NCI-H82 (cell line): ENCODE results near the gene SLC1A3.

Experiments
- DNase-seq: peaks from one replicate; lab custom pipeline; 2025; lab: John Stamatoyannopoulos, UW

SLC1A3 gene

DNA sequence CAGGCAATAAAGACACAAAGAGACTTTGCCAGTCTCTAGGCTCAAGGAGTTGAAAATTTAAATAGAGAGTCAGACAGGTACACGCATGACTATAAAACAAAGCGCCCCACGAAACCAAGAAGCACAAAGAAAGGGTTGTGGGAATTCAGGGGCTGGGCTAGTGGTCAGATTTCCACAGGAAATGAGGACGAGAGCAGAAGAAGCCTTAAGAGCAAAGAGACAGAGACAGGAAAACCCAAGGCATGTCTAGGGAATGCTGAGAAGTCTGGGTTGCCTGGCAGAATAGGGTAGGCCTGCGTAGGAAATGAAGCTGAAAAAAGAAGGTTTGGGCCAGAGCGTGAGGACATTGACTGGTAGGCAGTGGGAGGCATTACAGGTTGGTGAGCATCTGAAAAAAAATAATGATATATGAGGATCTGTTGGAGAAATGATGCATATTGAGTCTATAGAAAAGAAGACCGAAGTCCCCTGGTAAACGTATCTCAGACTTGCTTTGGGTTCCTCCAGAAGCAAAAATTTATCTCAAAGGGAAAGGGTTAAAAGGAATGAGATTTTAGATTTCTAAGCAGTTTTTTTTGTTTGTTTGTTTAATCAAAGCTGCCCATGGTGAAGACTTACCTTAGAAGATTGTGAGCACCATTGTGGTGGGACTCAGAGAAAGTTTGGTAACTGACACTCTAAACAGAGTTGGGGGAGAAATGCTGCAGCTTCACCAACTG, 51.8 kb downstream of the SLC1A3 start:
- no peak for DNase-seq

DNA sequence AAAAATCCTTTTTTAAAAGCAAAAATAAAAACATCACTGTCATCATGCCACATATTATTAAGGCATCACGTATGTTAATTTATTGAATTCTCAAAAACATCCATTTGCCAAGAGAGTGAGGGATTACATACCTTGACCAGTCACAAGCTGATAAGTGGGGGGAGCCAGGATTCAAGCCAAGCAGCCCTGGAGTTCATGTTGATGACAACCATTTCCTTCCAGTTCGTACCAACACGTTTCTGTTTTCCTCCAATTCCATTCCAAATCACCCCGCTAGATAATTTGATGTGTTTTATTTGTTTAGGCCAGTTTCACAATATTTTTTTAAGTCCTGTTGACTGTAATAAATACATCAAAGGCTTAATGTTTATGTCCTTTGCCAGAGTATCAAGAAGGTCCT, 53.0 kb downstream of the SLC1A3 start:
- DNase-seq = no peak

DNA sequence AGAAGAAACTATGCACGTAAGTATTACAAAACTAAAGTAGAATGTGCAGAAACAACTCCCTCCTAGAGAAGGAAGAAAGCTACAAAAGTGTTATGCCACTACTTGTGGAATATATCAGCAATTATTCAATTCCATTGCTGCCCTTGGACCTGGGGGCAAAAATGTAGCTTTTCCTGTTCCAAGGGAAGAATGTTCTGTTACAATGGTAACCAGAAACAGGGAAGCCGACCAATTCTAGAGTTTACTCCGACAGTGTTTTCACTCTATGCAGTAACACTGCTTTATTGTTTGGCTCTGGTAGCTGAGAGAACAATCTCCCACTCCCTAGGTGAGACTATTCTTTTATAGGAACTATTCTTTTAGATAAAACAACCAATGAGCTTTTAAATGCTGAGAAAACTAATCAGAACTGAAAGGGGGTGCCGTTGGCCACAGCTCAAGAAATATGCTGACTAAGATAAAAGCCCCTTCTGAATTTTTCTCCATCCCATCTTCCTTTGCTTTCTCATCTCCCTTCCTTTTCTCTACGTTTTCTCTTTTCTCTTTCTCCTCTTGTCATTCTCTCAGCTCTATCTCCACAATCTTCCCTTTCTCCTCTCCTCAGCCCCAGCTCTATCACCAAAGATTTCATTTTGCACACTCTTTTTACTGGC, 54.1 kb downstream of the SLC1A3 start:
- no peak for DNase-seq

DNA sequence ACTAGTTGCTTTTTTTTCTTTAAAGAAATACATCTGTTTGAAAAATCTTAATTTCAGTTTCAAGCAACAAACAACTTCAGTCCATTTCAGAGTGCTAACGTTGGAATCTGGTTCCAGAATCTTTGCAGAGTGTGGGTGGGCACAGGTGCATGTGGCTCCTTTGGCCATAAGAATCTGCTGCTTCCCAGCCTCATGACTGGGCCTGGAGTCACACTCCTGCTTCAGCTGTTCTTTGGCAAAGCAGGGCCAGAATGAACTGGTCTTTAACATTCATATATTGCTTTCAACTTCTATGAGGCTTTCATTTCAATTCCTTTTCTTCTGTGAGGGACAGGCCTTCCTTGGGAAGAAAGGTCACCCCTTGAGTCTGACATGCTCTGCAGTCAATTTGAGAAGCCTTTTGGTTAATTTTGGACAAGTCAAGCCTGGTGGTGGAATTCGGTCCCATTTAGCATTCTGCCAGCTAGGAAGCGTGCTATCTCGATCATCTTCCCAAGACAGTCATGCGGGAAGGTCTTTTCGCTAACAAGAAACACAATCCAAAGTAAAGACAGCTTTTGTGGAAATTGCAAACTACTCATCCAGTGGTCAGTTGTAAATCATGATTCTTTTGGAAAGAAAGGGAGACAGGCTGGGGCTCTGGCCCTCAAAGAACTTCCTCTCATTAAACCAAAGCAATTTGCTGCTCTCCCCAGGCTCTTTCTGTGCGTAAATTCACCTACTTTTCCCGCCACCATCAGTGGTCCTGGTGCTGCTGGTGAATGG, 55.2 kb downstream of the SLC1A3 start:
- no peak for DNase-seq

DNA sequence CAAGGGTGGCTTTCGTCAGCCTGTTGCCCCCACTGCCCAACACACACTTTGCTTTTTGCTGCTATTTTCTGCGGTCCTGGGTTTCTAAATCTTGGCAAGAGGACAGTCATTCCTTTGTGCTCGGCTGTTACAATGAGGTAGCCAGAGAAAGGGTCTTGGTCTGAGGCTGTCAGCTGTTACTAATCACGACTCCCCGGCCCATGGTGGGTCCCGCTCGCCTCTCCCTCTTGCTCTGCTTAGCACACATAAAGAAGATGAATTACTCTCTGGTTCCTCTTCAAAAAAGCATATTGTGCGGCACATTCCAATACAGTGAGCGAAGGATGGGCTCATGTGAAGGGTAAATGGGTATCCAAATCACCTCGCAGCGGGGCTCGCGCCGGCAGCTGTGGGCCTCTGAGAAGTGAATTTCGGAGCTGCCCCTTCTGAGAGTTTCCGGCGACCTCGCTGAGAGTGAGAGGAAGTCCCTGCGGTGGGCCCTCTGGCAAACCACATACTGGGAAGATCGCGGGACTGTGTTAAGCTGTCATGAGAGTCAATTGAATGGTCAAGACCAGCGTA, 56.0 kb downstream of the SLC1A3 start:
- no peak for DNase-seq

DNA sequence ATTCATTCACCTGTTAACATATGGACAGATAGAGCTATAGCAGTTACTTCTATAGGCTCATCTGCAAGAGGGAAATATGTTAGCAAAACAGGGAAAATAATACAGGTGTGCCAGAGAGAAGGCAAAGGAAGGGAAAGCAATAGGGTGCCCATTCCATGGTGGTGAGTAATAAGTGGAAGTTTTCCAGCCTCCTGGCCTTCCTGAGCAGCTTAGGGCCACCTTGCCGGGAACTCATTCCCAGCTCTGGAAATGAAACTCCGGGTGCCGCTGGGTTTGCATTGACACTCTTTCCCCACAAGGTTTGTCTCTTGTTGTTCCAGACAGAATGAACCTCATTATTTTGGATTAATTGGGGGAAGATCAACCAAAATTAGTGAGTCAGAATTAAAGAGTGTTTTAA, 58.4 kb downstream of the SLC1A3 start:
- no peak for DNase-seq

DNA sequence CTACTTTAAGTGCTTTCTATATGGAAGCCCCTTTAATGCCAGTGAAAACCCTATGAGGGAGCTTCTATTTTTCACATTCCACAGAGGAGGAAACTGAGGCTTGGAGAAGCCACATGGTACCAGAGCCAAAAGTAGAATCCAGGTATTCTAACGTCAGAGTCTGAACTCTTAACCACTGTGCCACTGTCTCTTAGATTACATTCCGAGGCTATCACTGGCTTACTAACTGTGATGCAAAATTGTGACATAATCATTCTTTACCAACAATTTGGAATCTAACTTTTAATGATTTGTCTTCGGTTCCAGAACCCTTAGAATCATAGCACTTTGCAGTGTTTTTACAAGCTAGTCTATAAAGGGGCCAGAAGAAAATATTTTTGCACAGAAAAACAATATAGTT, 59.2 kb downstream of the SLC1A3 start:
- no peak for DNase-seq

DNA sequence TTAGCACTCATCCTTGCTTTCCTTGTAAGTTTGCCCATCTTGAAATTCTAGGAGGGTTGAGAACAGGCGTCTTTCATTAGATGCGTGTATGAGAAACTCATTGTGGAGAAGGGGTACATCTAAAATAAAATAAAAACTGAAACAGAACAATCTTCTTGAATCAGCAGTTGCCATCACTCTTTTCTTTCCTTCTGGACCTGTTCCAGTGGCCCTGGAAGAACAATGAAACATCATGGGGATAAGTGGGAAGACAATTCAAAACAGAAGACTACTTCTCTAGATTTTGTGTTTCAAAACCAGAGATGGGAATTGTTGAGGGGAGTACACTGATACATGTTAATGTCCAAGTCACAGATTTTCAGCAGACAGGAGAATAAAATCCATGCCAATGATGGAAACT, 59.9 kb downstream of the SLC1A3 start:
- DNase-seq = no peak

DNA sequence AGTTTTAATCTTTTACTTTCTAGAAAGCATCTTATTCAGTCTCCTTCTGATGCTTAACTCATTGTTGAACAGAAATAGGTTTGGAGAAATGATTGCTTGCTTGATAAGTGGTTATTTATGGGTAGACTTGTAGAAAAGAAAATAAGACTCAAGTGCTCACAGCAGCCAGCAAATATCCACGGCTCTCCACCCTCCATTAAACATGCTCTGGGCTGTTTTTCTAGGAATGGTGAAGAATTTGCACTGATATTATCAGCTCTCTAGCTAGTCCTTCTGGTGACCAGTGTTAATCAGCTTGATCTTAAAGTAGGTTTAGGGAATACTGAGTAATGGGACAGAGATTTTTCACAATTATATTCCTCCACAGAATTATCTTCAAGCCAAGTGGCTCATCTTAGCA, 60.6 kb downstream of the SLC1A3 start:
- DNase-seq = no peak

DNA sequence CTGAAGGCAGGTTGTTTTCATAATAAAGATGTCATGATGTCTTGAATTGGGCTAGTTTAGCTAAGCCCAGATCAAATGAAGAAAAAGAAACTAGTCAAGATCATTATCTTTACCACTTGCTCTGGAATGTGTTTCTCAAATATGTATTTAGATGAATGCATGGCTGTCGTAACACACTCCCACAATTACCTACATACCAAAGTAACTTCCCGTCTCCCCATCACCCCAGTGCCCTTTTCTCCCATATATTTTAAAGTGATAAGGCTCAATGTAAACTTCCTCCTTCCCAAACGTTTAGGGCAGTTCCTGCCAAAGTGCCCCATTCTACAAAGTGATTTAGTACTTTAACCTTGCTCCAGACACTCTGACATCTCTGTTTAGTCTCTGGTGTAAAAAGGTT, 61.4 kb downstream of the SLC1A3 start:
- DNase-seq = no peak

DNA sequence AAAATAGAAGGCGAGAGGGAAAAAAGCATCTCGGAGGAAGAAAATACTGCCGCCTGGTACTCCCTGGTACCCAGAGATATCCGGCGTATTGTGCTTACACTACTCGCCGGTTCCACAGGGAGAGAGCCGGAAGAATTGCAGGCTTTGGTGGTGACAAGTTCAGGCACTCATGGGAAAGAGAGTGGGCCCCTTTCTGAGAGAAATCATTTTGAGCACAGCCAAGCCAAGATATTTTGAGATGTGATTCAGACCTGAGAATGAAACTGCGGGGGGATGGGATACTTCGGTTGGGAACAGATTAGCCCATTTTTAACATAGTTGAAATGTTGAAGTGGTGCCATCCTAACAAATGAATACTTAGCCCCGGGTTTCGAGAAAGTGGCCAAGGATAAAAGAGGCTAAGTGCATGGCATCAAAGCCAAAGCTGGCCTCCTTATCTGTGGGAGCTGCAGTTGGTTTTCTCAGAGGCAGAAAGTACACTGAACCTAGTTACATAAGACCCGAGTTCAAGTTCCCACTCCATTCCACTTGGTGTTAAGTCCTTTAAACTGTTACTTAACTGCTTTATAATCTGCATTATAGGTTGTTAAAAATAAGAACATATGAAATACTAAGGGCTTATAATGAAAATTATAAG, 62.7 kb downstream of the SLC1A3 start:
- DNase-seq = no peak

DNA sequence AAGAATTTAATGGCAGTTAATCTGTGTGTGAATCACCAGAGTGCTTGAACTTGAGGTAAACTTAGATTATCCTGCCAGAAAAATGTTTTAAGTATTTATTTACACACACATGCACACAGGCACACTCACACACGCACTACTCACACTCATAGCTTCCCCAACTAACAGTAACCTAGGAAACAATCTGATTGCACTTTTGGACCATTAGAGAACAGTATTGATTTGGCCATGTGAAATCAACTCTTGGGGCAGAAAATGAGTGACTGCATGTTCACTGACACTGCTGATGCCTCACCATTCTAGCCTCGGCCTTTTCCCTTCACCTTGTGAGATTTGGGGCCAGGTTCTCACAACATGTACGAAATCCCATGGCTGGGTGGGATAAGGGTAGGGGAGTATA, 64.1 kb downstream of the SLC1A3 start:
- no peak for DNase-seq

DNA sequence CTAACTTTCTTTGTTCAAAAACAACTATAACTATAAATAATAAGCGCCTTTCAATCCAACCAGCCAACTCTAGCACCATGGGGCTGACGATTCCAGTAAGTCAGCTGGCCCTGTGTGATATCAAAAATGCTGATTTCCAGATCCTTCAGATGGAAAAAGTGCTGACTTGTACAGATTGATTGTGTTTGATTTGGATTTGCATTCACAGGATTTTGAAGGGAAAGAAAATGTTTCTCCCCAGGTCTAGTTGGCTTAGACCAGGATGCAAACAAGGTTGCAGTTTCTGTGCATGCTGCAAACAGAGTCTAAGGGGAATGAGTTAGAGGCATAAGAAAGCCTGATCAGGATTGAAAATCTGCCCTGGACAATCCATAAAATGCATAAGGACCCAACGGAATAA, 68.9 kb downstream of the SLC1A3 start:
- DNase-seq = no peak

DNA sequence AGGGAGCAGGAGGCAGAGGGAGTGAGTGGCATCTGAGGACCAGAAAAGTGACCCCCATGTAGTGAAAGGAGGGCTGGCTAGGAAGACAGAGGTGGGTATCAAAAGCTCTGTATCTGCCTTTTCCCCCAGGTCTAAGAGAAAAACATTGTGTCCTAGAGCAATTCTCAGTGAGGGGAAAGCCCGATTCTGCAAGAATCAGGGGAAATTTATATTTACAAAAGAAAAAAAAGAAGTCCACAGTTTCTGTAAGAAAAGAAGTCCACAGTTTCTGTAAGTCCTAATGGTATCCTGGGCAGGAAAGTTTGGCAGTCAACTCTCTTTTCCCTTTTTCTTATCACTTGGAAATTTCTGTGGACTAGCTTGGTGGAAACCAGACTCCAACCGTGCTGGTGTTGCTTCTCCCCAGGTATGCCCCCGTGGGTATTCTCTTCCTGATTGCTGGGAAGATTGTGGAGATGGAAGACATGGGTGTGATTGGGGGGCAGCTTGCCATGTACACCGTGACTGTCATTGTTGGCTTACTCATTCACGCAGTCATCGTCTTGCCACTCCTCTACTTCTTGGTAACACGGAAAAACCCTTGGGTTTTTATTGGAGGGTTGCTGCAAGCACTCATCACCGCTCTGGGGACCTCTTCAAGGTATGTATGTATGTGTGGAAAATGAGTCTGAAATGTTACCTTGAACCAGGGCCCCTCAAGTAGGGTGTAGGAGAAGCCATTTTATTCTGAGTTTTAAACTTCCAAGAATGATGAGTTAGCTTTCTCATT, 73.0 kb downstream of the SLC1A3 start:
- no peak for DNase-seq

DNA sequence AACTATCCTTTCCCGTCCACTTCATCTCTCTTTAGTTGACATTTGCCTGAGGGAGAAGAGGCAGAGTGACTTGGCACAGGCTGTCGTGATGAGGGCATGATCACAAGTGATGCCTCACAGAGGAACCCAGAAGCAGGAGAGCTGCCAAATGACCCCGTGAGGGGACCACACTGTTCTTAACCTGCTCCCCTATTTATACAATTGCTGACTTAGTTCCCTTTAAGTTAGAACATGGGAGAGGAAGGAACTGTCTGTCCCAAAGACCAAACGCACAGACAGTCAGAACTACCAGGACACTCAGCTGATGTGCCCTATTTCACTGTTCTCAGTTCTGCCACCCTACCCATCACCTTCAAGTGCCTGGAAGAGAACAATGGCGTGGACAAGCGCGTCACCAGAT, 73.7 kb downstream of the SLC1A3 start:
- DNase-seq = no peak

DNA sequence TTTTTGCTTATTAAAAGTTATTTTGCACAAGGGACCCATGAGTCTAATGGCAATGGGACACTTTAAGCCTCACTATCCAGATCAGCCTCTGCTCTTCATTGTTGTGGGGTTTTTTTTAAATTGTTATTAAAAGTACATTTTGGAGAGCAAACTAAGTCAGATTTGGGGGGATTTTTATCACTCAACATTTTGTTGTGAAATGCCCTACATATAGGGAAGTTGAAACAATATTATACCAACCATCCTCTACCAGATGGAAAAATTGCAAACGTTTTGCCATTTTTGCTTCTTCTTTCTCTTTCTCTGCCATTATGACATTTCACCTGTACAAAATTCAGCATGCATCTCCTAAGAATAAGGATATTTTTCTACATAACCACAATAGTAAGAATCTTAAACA, 75.3 kb downstream of the SLC1A3 start:
- no peak for DNase-seq

DNA sequence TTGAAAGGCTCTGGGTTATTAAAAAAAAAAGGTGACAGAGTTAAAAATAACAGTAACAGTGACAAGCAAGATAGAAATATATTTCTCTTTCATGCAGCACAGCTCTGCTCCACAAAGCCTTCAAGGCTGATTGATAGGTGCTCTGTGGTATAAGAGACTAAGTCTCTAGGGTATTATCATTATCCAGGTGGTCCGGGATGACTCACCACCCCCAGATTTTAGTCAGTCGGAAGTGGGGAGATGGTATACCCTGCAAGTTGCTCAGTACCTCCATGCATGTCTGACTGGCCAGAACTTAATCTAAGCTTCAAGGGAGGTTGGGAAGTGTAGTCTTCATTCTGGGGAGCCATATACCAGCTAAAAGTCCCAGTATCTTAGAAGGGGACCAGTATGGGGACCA, 76.1 kb downstream of the SLC1A3 start:
- peak; percentile 35 for DNase-seq

DNA sequence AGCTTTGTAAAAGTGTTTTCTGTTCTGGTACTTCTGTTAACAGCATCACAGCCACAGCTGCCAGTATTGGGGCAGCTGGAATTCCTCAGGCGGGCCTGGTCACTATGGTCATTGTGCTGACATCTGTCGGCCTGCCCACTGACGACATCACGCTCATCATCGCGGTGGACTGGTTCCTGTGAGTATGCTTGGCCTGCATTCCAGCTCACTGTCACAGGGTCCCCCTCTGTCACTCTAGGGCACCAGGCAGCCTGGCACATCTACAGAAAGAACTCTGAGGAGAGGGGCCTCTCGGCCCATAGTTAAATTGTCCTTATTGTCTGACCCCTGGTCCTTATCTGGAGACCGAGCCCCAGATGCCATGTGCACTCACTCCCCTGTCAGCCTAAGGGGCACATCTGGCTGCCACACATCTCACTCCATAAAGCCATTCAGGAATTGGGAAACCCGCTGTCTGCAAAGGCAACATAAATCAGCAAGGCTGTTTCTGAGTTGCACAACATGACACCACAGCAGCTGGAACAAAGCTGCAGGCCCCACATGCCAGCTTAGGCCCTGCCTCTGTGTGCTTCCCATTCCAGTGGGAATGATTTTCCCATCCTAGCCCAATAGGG, 77.5 kb downstream of the SLC1A3 start:
- no peak for DNase-seq

DNA sequence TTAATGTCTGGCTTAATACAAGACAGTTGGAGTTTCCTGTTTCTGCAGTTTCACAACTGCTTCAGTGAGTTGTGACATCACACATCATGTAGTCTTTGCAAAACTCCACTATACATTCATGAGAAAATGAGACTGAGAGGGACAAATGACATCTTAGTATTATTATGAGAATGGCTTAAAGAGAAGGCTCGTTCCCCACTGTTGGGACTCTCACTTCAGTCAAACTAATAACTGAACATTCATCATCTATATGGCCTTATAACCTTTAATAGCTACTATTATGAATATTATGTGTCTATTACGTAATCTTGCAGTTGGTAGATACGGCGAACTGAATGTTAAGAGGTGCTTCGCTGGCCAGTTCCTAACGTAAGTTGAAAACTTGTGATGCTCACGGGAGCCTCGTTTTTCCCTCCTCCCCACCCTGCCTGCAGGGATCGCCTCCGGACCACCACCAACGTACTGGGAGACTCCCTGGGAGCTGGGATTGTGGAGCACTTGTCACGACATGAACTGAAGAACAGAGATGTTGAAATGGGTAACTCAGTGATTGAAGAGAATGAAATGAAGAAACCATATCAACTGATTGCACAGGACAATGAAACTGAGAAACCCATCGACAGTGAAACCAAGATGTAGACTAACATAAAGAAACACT, 79.4 kb downstream of the SLC1A3 start:
- no peak for DNase-seq

DNA sequence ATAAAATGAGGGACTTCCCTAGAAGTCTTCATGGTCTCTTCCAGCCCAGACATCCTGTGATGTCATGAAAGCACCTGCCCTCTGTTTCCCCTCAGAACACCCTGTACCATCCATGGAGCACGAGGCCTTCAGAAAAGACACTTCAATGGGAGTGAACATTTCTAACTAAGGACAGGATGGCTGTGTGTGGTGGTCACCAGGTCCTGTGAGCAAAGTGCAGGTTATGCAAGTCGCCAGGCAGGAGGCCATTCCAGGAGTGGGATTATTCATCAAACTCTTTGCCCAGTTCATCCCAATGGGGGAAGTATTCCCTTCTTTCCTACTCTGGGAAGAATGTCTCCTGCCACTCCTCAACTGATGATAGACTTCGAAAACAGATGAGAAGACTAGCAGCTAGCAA, 80.5 kb downstream of the SLC1A3 start:
- no peak for DNase-seq

DNA sequence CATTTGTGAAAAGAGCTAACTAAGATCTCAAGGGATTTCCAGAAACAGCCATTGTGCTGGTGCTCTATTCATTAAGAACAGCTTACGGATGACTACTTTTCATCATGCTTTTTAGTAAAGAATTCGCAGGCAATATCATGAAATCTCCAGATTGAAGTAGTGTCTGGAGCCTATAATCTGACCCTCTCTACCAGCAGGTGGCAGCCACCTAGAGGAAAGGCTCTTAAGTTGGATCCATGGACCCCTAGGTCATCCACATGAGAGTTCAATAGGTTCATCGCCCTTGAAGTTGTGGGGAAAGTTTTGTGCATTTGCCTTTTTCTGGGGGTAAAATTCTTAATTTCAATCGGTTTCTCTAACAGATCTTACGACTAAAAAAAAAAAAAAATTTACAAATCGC, 82.3 kb downstream of the SLC1A3 start:
- peak; percentile 61 for DNase-seq
